ENCODE data around the gene SMAD4. TPM values are rescaled to one million over a fixed set of nuclear protein-coding genes. Genes with fewer than 3 reads are reported as not detected.

The SMAD4 gene
- total and polyA plus RNA-seq, 2 donors (not counting 3 experiments of a cell fraction or from before 2014, with no cell fraction given) = 63.5 to 82.8 TPM

- H3K36me3 ChIP-seq (ENCODE audit: control insufficient read depth in 2 of 2, extremely low read depth in 1 of 2, insufficient read depth in 2 of 2, low read length in 2 of 2) = no peaks in the 10 kb centered on the region
- no peaks in the 10 kb centered on the region for H3K9me1 ChIP-seq (replicated peaks; ENCODE audit: control insufficient read depth, extremely low read depth, insufficient read depth, low read length)
- no peak for FAIRE-seq
- H3K4me2 ChIP-seq (ENCODE audit: insufficient read depth, low read length) = no peak overlapping the region
- ChIA-PET POLR2A (no interaction called here), CTCF (interaction anchor here (1.0 to 1.3 kb wide), 5 partner anchors 9 to 15 kb away, joined by 3 read pairs; no protein-coding TSS in a partner anchor)
- dilution Hi-C loops (cut with MboI; ENCODE audit: extremely low pct_ligation_motif_present, low sequenced_read_pairs) (no loop called here), intact Hi-C loops (cut with micrococcal nuclease) (no loop called here)
- H2AFZ ChIP-seq (ENCODE audit: low read depth, low read length) = no peak overlapping the region
- H3K4me3 ChIP-seq (replicated peaks in 1 of 3; ENCODE audit: insufficient read depth in 1 of 3, low read depth in 1 of 3, low read length in 3 of 3) = no peak overlapping the region
- no TSS peak for BruUV-seq (replicated peaks)
- H3K4me1 ChIP-seq (ENCODE audit: control insufficient read depth, extremely low read depth, insufficient read depth, low read length) = no peaks in the 10 kb centered on the region
- H3K27me3 ChIP-seq (ENCODE audit: control insufficient read depth in 2 of 2, insufficient read depth in 2 of 2, low read length in 2 of 2) = no peaks in the 10 kb centered on the region
- DNase-seq (ENCODE audit: low read depth, low spot score) = no peak
- TF ChIP-seq POLR2AphosphoS5 (IDR thresholded peaks at IDR 0.05; ENCODE audit: insufficient read depth, low read depth, low read length) (no peak), JUN (IDR thresholded peaks at IDR 0.05; ENCODE audit: borderline replicate concordance, insufficient read depth, insufficient read length, low read depth) (no peak), EZH2 (IDR thresholded peaks at IDR 0.05; ENCODE audit: borderline replicate concordance, low read depth, low read length, severe bottlenecking) (no peak), MAX (IDR thresholded peaks at IDR 0.05; ENCODE audit: insufficient read depth, insufficient read length) (no peak), MYC (IDR thresholded peaks at IDR 0.05; ENCODE audit: low read depth, low read length) (no peak), FOS (IDR thresholded peaks at IDR 0.05; ENCODE audit: borderline replicate concordance, insufficient read depth, low read length) (no peak), GATA2 (IDR thresholded peaks at IDR 0.05; ENCODE audit: insufficient read depth, insufficient read length, low read depth, low read length) (no peak)
- no peaks in the 10 kb centered on the region for H4K20me1 ChIP-seq (replicated peaks; ENCODE audit: control insufficient read depth, extremely low read depth, insufficient read depth, low read length)
- H3K79me2 ChIP-seq (ENCODE audit: control insufficient read depth, insufficient read depth, low read length) = no peaks in the 10 kb centered on the region
- H3K27ac ChIP-seq (ENCODE audit: insufficient read depth, low read depth, low read length) = no peak overlapping the region
- no peak overlapping the region for H3K9ac ChIP-seq (replicated peaks; ENCODE audit: extremely low read depth, insufficient read depth, low read length)
- no peaks in the 10 kb centered on the region for H3K9me3 ChIP-seq (replicated peaks; ENCODE audit: control insufficient read depth, insufficient read depth, low read length)
Observed at GRCh38 chr18:51010218-51010617, 19.8 kb upstream of the SMAD4 start.

DNA sequence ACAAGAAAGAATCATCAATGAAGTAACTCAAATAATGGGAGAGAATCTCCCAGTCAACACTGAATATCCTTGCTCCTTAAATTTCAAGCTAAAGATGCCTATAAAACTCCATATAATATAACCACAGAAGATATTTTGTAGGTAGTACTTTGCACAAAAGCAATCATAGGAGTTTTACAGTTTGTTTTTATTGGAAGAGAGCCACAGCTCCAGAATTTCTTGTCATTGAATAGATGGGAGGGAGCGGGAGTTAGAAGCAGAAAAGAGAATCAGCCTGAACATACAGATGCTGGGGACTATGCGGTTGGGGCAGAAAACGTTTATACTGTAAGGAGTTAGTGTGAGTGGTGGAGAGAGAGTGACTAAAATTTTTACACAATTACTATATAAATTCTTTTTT lies 18.3 kb upstream of the SMAD4 start:
- no peaks in the 10 kb centered on the region for H3K27me3 ChIP-seq (ENCODE audit: control insufficient read depth in 2 of 2, insufficient read depth in 2 of 2, low read length in 2 of 2)
- intact Hi-C loops (cut with micrococcal nuclease) (no loop called here), dilution Hi-C loops (cut with MboI; ENCODE audit: extremely low pct_ligation_motif_present, low sequenced_read_pairs) (no loop called here)
- no peaks in the 10 kb centered on the region for H3K9me3 ChIP-seq (replicated peaks; ENCODE audit: control insufficient read depth, insufficient read depth, low read length)
- no peak overlapping the region for H3K4me3 ChIP-seq (replicated peaks in 1 of 3; ENCODE audit: insufficient read depth in 1 of 3, low read depth in 1 of 3, low read length in 3 of 3)
- peak; percentile 20 for DNase-seq (ENCODE audit: low read depth, low spot score)
- H2AFZ ChIP-seq (ENCODE audit: low read depth, low read length) = no peak overlapping the region
- H3K4me2 ChIP-seq (ENCODE audit: insufficient read depth, low read length) = no peak overlapping the region
- no TSS peak for BruUV-seq (replicated peaks)
- H4K20me1 ChIP-seq (replicated peaks; ENCODE audit: control insufficient read depth, extremely low read depth, insufficient read depth, low read length) = no peaks in the 10 kb centered on the region
- no peak overlapping the region for H3K9ac ChIP-seq (replicated peaks; ENCODE audit: extremely low read depth, insufficient read depth, low read length)
- H3K36me3 ChIP-seq (ENCODE audit: control insufficient read depth in 2 of 2, extremely low read depth in 1 of 2, insufficient read depth in 2 of 2, low read length in 2 of 2) = no peaks in the 10 kb centered on the region
- no peaks in the 10 kb centered on the region for H3K4me1 ChIP-seq (ENCODE audit: control insufficient read depth, extremely low read depth, insufficient read depth, low read length)
- no peak for FAIRE-seq
- no peak overlapping the region for H3K27ac ChIP-seq (ENCODE audit: insufficient read depth, low read depth, low read length)
- POLR2A ChIA-PET = no interaction called here
- H3K9me1 ChIP-seq (replicated peaks; ENCODE audit: control insufficient read depth, extremely low read depth, insufficient read depth, low read length) = no peaks in the 10 kb centered on the region
- TF ChIP-seq MAX (IDR thresholded peaks at IDR 0.05; ENCODE audit: insufficient read depth, insufficient read length) = no peak
- no peak for TF ChIP-seq MYC (IDR thresholded peaks at IDR 0.05; ENCODE audit: low read depth, low read length)
- no peak for TF ChIP-seq GATA2 (IDR thresholded peaks at IDR 0.05; ENCODE audit: insufficient read depth, insufficient read length, low read depth, low read length)
- TF ChIP-seq POLR2AphosphoS5 (IDR thresholded peaks at IDR 0.05; ENCODE audit: insufficient read depth, low read depth, low read length) = no peak
- no peak for TF ChIP-seq JUN (IDR thresholded peaks at IDR 0.05; ENCODE audit: borderline replicate concordance, insufficient read depth, insufficient read length, low read depth)
- no peak for TF ChIP-seq EZH2 (IDR thresholded peaks at IDR 0.05; ENCODE audit: borderline replicate concordance, low read depth, low read length, severe bottlenecking)
- no peak for TF ChIP-seq POLR2A (IDR thresholded peaks at IDR 0.05; ENCODE audit: low read depth, low read length)
- no peak for TF ChIP-seq CTCF (IDR thresholded peaks at IDR 0.05; ENCODE audit: extremely low read depth in 1 of 2, insufficient read depth in 1 of 2, low read depth in 1 of 2, low read length in 2 of 2)
- no peak for TF ChIP-seq FOS (IDR thresholded peaks at IDR 0.05; ENCODE audit: borderline replicate concordance, insufficient read depth, low read length)
- CTCF ChIA-PET = interaction anchor here (1.3 kb wide), 1 partner anchor 11 kb away, joined by 3 read pairs; no protein-coding TSS in a partner anchor
- no peaks in the 10 kb centered on the region for H3K79me2 ChIP-seq (ENCODE audit: control insufficient read depth, insufficient read depth, low read length)
